A673 (cell line): Measurements from ENCODE around the gene KCNG2. TPM values are rescaled to one million over a fixed set of nuclear protein-coding genes. Genes with fewer than 3 reads are reported as not detected.

Experiments
- BruUV-seq: library from RNA; stranded (reverse); fragments of 400-500 nt; replicated peaks from 2 replicates; lab custom pipeline; 2021; lab: Mats Ljungman, UMichigan
- CTCF ChIA-PET: fragments of 300-600 bp; sonication (Branson Sonifier 250); formaldehyde crosslinking; loops from one replicate; lab custom pipeline; 2022; ENCODE audit warnings: antibody characterized with exemption; lab: Charles Lee
- POLR2A ChIA-PET: fragments of 300-600 bp; sonication (Branson Sonifier 250); formaldehyde crosslinking; loops from one replicate; lab custom pipeline; 2022; ENCODE audit warnings: antibody characterized with exemption; ENCODE audit not compliant: low non-redundant PET; lab: Charles Lee
- DNase-seq: peaks from one replicate; pipeline ENCODE4 v3.0.0-alpha.2; 2015; ENCODE audit warnings: low spot score
- H3K27ac ChIP-seq: fragments of 200-600 bp; sonication (generic); 2 replicates; pipeline ENCODE4 v1.5.1; 2016; ENCODE audit warnings: mixed run types, low read depth, mild to moderate bottlenecking, mixed read lengths, antibody characterized with exemption, low read length; ENCODE audit not compliant: poor library complexity, severe bottlenecking
- H3K27me3 ChIP-seq: fragments of 200-600 bp; sonication (generic); replicated peaks from 2 replicates; pipeline ENCODE4 v1.6.1; 2017; ENCODE audit warnings: mixed run types, low read depth, mild to moderate bottlenecking, mixed read lengths, antibody characterized with exemption, low read length; ENCODE audit not compliant: insufficient read depth, poor library complexity
- H3K36me3 ChIP-seq: fragments of 200-600 bp; sonication (generic); 2 replicates; pipeline ENCODE4 v1.6.1; 2016; ENCODE audit warnings: mixed run types, mild to moderate bottlenecking, mixed read lengths, antibody characterized with exemption, low read length; ENCODE audit not compliant: insufficient read depth, poor library complexity, severe bottlenecking
- H3K4me1 ChIP-seq: fragments of 200-600 bp; sonication (generic); 2 replicates; pipeline ENCODE4 v1.6.1; 2017; ENCODE audit warnings: mixed run types, mild to moderate bottlenecking, mixed read lengths, antibody characterized with exemption, low read length; ENCODE audit not compliant: insufficient read depth, poor library complexity, severe bottlenecking
- H3K4me3 ChIP-seq: fragments of 200-600 bp; sonication (generic); 2 replicates; pipeline ENCODE4 v1.5.1; 2016; ENCODE audit warnings: low read depth, mixed run types, mild to moderate bottlenecking, mixed read lengths, low read length; ENCODE audit not compliant: poor library complexity, severe bottlenecking
- H3K9me3 ChIP-seq: fragments of 200-600 bp; sonication (generic); 2 replicates; pipeline ENCODE4 v1.6.1; 2016; ENCODE audit warnings: mixed run types, low read depth, mild to moderate bottlenecking, mixed read lengths, antibody characterized with exemption, low read length; ENCODE audit not compliant: poor library complexity, severe bottlenecking
- EZH2 ChIP-seq: fragments of 200-600 bp; sonication (generic); IDR thresholded peaks from 2 replicates; pipeline ENCODE4 v1.6.1; 2017; ENCODE audit warnings: borderline replicate concordance, low read depth, mild to moderate bottlenecking, mixed read lengths, antibody characterized with exemption, low read length; ENCODE audit not compliant: poor library complexity, severe bottlenecking
- intact Hi-C: fragments of 100-400 bp; cut with micrococcal nuclease; formaldehyde crosslinking; loops from one replicate; pipeline ENCODE4 v1.10.0; 2022; ENCODE audit not compliant: unreplicated experiment
- total RNA-seq: library from RNA; stranded (reverse); gene quantifications from 2 replicates; pipeline ENCODE4 v1.2.3, GENCODE V29; 2021
- TF ChIP-seq, protein P1 (sequence below): fragments of 300-800, 200-600 bp; sonication (generic); conservative IDR thresholded peaks from 2 replicates; pipeline ENCODE4 v1.5.1; 2017; ENCODE audit warnings: low read depth, mild to moderate bottlenecking, antibody characterized with exemption, low read length, moderate library complexity, mixed read lengths

The KCNG2 gene
- total RNA-seq, 1 experiment from 2014 or later = not detected

- no peaks in the 10 kb centered on the region for H3K9me3 ChIP-seq
- BruUV-seq = no TSS peak
- CTCF ChIA-PET = no interaction called here
- intact Hi-C loops = no loop called here
- no peaks in the 10 kb centered on the region for H3K4me1 ChIP-seq
- POLR2A ChIA-PET = no interaction called here
- H3K27me3 ChIP-seq = peaks cover 22% of the 10 kb centered on the region
- no peak for DNase-seq
- no peak for TF ChIP-seq EZH2
- TF ChIP-seq, protein P1, sequence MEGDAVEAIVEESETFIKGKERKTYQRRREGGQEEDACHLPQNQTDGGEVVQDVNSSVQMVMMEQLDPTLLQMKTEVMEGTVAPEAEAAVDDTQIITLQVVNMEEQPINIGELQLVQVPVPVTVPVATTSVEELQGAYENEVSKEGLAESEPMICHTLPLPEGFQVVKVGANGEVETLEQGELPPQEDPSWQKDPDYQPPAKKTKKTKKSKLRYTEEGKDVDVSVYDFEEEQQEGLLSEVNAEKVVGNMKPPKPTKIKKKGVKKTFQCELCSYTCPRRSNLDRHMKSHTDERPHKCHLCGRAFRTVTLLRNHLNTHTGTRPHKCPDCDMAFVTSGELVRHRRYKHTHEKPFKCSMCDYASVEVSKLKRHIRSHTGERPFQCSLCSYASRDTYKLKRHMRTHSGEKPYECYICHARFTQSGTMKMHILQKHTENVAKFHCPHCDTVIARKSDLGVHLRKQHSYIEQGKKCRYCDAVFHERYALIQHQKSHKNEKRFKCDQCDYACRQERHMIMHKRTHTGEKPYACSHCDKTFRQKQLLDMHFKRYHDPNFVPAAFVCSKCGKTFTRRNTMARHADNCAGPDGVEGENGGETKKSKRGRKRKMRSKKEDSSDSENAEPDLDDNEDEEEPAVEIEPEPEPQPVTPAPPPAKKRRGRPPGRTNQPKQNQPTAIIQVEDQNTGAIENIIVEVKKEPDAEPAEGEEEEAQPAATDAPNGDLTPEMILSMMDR = no peak
- no peak overlapping the region for H3K4me3 ChIP-seq
- H3K27ac ChIP-seq = no peak overlapping the region
- H3K36me3 ChIP-seq = no peaks in the 10 kb centered on the region
Measured at GRCh38 chr18:79809482-79810192, 11.9 kb downstream of the KCNG2 start.

- no peak overlapping the region for H3K27ac ChIP-seq
- intact Hi-C loops = no loop called here
- CTCF ChIA-PET = no interaction called here
- H3K9me3 ChIP-seq = no peaks in the 10 kb centered on the region
- H3K36me3 ChIP-seq = no peaks in the 10 kb centered on the region
- no TSS peak for BruUV-seq
- no peak for TF ChIP-seq EZH2
- TF ChIP-seq, protein P1 = no peak
- H3K4me1 ChIP-seq = no peaks in the 10 kb centered on the region
- POLR2A ChIA-PET = no interaction called here
- DNase-seq = no peak
- H3K4me3 ChIP-seq = no peak overlapping the region
- peaks cover 36% of the 10 kb centered on the region for H3K27me3 ChIP-seq
Measured at GRCh38 chr18:79812052-79812451, 14.3 kb downstream of the KCNG2 start.

GRCh38 chr18:79814373-79814772 lies 16.6 kb downstream of the KCNG2 start:
- no peak for DNase-seq
- H3K27ac ChIP-seq = no peak overlapping the region
- intact Hi-C loops = no loop called here
- no TSS peak for BruUV-seq
- no peak overlapping the region for H3K4me3 ChIP-seq
- POLR2A ChIA-PET = no interaction called here
- peaks cover 36% of the 10 kb centered on the region for H3K27me3 ChIP-seq
- no peaks in the 10 kb centered on the region for H3K36me3 ChIP-seq
- no peaks in the 10 kb centered on the region for H3K4me1 ChIP-seq
- H3K9me3 ChIP-seq = no peaks in the 10 kb centered on the region
- CTCF ChIA-PET = no interaction called here
- no peak for TF ChIP-seq EZH2
- TF ChIP-seq, protein P1 = no peak
